GM23338 (cell line): ENCODE measurements around the gene C14orf132. TPM values are rescaled to one million over a fixed set of nuclear protein-coding genes. Genes with fewer than 3 reads are reported as not detected.

ENCODE experiments used
- ATAC-seq: fragments of 200-7000 bp; cut with Tn5 transposase; 3 replicates; pipeline ENCODE4 v1.9.1; 2020
- DNase-seq: peaks from one replicate; pipeline ENCODE4 v3.0.0-alpha.2; 2015; ENCODE audit warnings: low spot score
- H2AFZ ChIP-seq: fragments of 200-600 bp; sonication (generic); 2 replicates; pipeline ENCODE4 v1.8.0; 2016; ENCODE audit warnings: antibody characterized with exemption, mild to moderate bottlenecking, moderate library complexity
- H3F3A ChIP-seq: fragments of 200-600 bp; sonication (generic); replicated peaks from 2 replicates; pipeline ENCODE4 v1.8.0; 2017; ENCODE audit warnings: antibody characterized with exemption, mixed run types, low read depth
- H3K27ac ChIP-seq: fragments of 200-600 bp; sonication (generic); 2 replicates; pipeline ENCODE4 v1.6.1; 2016; ENCODE audit warnings: low read depth
- H3K27me3 ChIP-seq: fragments of 200-600 bp; sonication (generic); 2 replicates; pipeline ENCODE4 v1.8.0; 2016; ENCODE audit warnings: mild to moderate bottlenecking, mixed run types, moderate library complexity; ENCODE audit not compliant: insufficient read depth
- H3K36me3 ChIP-seq: fragments of 200-600 bp; sonication (generic); 2 replicates; pipeline ENCODE4 v1.8.0; 2016; ENCODE audit warnings: mild to moderate bottlenecking; ENCODE audit not compliant: insufficient read depth
- H3K4me1 ChIP-seq: fragments of 200-600 bp; sonication (generic); 2 replicates; pipeline ENCODE4 v1.8.0; 2016; ENCODE audit warnings: mild to moderate bottlenecking, moderate library complexity; ENCODE audit not compliant: insufficient read depth
- H3K4me2 ChIP-seq: fragments of 200-600 bp; sonication (generic); 2 replicates; pipeline ENCODE4 v1.7.1; 2017; ENCODE audit warnings: mixed run types
- H3K4me3 ChIP-seq: fragments of 200-600 bp; sonication (generic); 2 replicates; pipeline ENCODE4 v1.6.1; 2016; ENCODE audit warnings: mixed run types
- H3K79me2 ChIP-seq: fragments of 200-600 bp; sonication (generic); replicated peaks from 2 replicates; pipeline ENCODE4 v1.8.0; 2017; ENCODE audit warnings: mild to moderate bottlenecking; ENCODE audit not compliant: insufficient read depth
- H3K9me2 ChIP-seq: fragments of 200-600 bp; sonication (generic); 2 replicates; pipeline ENCODE4 v1.8.0; 2017; ENCODE audit not compliant: insufficient read depth
- H4K20me1 ChIP-seq: fragments of 200-600 bp; sonication (generic); replicated peaks from 2 replicates; pipeline ENCODE4 v1.8.0; 2017; ENCODE audit warnings: mild to moderate bottlenecking; ENCODE audit not compliant: insufficient read depth
- H3K27ac Mint-ChIP-seq: 2 replicates; pipeline ENCODE4 v1.8.0; 2020; ENCODE audit warnings: inconsistent platforms, mild to moderate bottlenecking, moderate library complexity, mixed read lengths
- H3K27me3 Mint-ChIP-seq: 3 replicates; pipeline ENCODE4 v1.8.0; 2022; ENCODE audit warnings: low read depth, mild to moderate bottlenecking, moderate library complexity, mixed read lengths, inconsistent platforms; ENCODE audit not compliant: insufficient read depth, poor library complexity
- H3K36me3 Mint-ChIP-seq: 3 replicates; pipeline ENCODE4 v1.8.0; 2021; ENCODE audit warnings: low read depth, mild to moderate bottlenecking, inconsistent platforms, moderate library complexity, mixed read lengths
- H3K4me1 Mint-ChIP-seq: 3 replicates; pipeline ENCODE4 v1.8.0; 2020; ENCODE audit warnings: mild to moderate bottlenecking, inconsistent platforms, mixed read lengths
- H3K4me3 Mint-ChIP-seq: 3 replicates; pipeline ENCODE4 v1.8.0; 2021; ENCODE audit warnings: moderate library complexity, mild to moderate bottlenecking, inconsistent platforms, mixed read lengths
- H3K9me3 Mint-ChIP-seq: 3 replicates; pipeline ENCODE4 v1.8.0; 2020; ENCODE audit warnings: moderate library complexity, mild to moderate bottlenecking, inconsistent platforms, mixed read lengths
- CREB1 ChIP-seq: fragments of 250-450 bp; sonication (Bioruptor Pico); IDR thresholded peaks from 2 replicates; pipeline ENCODE4 v1.5.0; 2020; ENCODE audit warnings: low read depth, mild to moderate bottlenecking, moderate library complexity
- ETS1 ChIP-seq: IDR thresholded peaks from 2 replicates; pipeline ENCODE4 v1.6.1; 2016; ENCODE audit warnings: antibody characterized with exemption
- EZH2 ChIP-seq: fragments of 200-600 bp; sonication (generic); IDR thresholded peaks from one replicate; pipeline ENCODE4 v1.8.0; 2017; ENCODE audit warnings: antibody characterized with exemption, mild to moderate bottlenecking, low read depth; ENCODE audit not compliant: unreplicated experiment
- NANOG ChIP-seq: IDR thresholded peaks from 2 replicates; pipeline ENCODE4 v1.6.1; 2016; ENCODE audit warnings: antibody characterized with exemption, borderline replicate concordance
- POLR2AphosphoS5 ChIP-seq: IDR thresholded peaks from 2 replicates; pipeline ENCODE4 v1.6.1; 2016; ENCODE audit warnings: antibody characterized with exemption, low read depth
- REST ChIP-seq: IDR thresholded peaks from one replicate; pipeline ENCODE4 v1.6.1; 2018; ENCODE audit warnings: antibody characterized with exemption; ENCODE audit not compliant: unreplicated experiment
- STAT1 ChIP-seq: IDR thresholded peaks from one replicate; pipeline ENCODE4 v1.6.1; 2016; ENCODE audit warnings: antibody characterized with exemption; ENCODE audit not compliant: unreplicated experiment
- ZNF331 ChIP-seq: fragments of 250-450 bp; sonication (Bioruptor Pico); IDR thresholded peaks from 2 replicates; pipeline ENCODE4 v1.5.0; 2020; ENCODE audit warnings: low read depth, mild to moderate bottlenecking, moderate library complexity
- polyA plus RNA-seq: library from polyadenylated mRNA; unstranded; fragments of >200 nt; fragmentation: Nextera tagmentation; extraction: Ambion mirVana; gene quantifications from 2 replicates; pipeline ENCODE4 v1.2.1, GENCODE V29; 2016
- total RNA-seq: library from RNA; depleted of rRNA; stranded (reverse); fragments of >200 nt; shearing (Covaris generic); gene quantifications from 2 replicates; pipeline ENCODE4 v1.2.3, GENCODE V29; 2014
- TF ChIP-seq, protein P1 (sequence below): fragments of 250-450 bp; sonication (Bioruptor Pico); IDR thresholded peaks from 2 replicates; pipeline ENCODE4 v1.5.0; 2020; ENCODE audit warnings: mild to moderate bottlenecking, moderate library complexity

C14orf132 gene
- total and polyA plus RNA-seq, 2 experiments from 2014 or later: 13.8 to 16.2 TPM

DNA sequence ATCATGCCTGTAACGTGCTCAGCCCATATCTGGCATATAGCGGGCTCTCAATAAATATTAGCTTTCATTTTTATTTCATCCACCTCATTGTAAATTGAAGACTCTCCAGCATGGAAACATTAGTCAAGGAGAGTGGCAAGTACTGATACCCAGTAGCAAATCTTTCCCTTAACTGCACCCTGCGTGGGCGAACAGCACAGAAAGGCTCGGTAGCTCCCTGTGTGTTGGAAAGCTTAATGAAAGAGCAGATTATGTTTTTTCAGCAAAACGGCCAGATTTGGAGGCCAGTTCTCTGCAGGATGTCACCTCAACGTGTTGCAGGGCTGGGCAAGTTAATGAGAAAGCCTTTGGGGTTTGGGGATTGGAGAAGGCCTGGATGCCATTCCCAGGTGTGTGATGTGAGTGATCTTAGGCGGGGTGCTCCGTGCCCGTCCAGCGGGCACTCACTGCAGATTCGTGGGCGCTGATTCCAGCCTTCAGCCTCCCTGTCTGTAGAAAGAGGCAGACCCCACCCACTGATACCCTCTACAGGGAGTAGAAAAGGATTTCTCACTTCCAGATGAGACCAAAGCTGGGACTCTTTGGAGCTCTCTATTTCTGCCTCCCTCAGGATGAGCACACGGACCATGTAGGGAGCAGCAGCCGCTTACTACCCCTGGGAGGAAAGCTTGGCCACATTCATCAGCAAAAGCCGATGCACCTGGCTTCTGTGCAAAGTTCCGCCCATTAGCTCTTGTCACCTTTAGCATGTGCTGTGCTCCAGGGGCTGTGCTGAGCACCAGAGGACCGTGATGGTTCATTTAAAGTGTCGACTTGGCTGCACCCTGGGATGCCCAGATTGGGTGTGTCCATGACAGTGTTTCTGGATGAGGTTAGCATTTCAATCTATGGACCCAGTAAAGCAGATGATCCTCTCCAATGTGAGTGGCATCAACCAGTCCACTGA lies 29.1 kb downstream of the C14orf132 start:
- H3K4me1 ChIP-seq: peaks cover 4% of the 10 kb centered on the region
- H4K20me1 ChIP-seq: peaks cover 6% of the 10 kb centered on the region; the same call in 1 of the 2 replicates
- peaks cover 9% of the 10 kb centered on the region for H3K27me3 Mint-ChIP-seq
- no peaks in the 10 kb centered on the region for H3F3A ChIP-seq
- ATAC-seq: no peak
- peaks cover 10% of the 10 kb centered on the region; the same call in 2 of the 3 replicates for H3K4me1 Mint-ChIP-seq
- no peak overlapping the region for H2AFZ ChIP-seq
- no peak overlapping the region for H3K27ac Mint-ChIP-seq
- H3K4me3 ChIP-seq: no peak overlapping the region
- DNase-seq: no peak
- no peaks in the 10 kb centered on the region for H3K27me3 ChIP-seq
- no peak overlapping the region for H3K4me3 Mint-ChIP-seq
- H3K79me2 ChIP-seq: no peaks in the 10 kb centered on the region; the same call in 1 of the 2 replicates
- no peaks in the 10 kb centered on the region for H3K9me3 Mint-ChIP-seq
- H3K27ac ChIP-seq: no peak overlapping the region
- H3K36me3 ChIP-seq: no peaks in the 10 kb centered on the region
- no peak overlapping the region for H3K4me2 ChIP-seq
- H3K36me3 Mint-ChIP-seq: 0 out of 3 replicates have a peak, but pooled peaks cover 2% of the 10 kb centered on the region
- H3K9me2 ChIP-seq: no peaks in the 10 kb centered on the region
- TF ChIP-seq REST (no peak), ZNF331 (no peak), ETS1 (no peak), POLR2AphosphoS5 (no peak), EZH2 (no peak), STAT1 (no peak), NANOG (no peak), CREB1 (CRISPR knock-in tag) (no peak)
- TF ChIP-seq, protein P1, sequence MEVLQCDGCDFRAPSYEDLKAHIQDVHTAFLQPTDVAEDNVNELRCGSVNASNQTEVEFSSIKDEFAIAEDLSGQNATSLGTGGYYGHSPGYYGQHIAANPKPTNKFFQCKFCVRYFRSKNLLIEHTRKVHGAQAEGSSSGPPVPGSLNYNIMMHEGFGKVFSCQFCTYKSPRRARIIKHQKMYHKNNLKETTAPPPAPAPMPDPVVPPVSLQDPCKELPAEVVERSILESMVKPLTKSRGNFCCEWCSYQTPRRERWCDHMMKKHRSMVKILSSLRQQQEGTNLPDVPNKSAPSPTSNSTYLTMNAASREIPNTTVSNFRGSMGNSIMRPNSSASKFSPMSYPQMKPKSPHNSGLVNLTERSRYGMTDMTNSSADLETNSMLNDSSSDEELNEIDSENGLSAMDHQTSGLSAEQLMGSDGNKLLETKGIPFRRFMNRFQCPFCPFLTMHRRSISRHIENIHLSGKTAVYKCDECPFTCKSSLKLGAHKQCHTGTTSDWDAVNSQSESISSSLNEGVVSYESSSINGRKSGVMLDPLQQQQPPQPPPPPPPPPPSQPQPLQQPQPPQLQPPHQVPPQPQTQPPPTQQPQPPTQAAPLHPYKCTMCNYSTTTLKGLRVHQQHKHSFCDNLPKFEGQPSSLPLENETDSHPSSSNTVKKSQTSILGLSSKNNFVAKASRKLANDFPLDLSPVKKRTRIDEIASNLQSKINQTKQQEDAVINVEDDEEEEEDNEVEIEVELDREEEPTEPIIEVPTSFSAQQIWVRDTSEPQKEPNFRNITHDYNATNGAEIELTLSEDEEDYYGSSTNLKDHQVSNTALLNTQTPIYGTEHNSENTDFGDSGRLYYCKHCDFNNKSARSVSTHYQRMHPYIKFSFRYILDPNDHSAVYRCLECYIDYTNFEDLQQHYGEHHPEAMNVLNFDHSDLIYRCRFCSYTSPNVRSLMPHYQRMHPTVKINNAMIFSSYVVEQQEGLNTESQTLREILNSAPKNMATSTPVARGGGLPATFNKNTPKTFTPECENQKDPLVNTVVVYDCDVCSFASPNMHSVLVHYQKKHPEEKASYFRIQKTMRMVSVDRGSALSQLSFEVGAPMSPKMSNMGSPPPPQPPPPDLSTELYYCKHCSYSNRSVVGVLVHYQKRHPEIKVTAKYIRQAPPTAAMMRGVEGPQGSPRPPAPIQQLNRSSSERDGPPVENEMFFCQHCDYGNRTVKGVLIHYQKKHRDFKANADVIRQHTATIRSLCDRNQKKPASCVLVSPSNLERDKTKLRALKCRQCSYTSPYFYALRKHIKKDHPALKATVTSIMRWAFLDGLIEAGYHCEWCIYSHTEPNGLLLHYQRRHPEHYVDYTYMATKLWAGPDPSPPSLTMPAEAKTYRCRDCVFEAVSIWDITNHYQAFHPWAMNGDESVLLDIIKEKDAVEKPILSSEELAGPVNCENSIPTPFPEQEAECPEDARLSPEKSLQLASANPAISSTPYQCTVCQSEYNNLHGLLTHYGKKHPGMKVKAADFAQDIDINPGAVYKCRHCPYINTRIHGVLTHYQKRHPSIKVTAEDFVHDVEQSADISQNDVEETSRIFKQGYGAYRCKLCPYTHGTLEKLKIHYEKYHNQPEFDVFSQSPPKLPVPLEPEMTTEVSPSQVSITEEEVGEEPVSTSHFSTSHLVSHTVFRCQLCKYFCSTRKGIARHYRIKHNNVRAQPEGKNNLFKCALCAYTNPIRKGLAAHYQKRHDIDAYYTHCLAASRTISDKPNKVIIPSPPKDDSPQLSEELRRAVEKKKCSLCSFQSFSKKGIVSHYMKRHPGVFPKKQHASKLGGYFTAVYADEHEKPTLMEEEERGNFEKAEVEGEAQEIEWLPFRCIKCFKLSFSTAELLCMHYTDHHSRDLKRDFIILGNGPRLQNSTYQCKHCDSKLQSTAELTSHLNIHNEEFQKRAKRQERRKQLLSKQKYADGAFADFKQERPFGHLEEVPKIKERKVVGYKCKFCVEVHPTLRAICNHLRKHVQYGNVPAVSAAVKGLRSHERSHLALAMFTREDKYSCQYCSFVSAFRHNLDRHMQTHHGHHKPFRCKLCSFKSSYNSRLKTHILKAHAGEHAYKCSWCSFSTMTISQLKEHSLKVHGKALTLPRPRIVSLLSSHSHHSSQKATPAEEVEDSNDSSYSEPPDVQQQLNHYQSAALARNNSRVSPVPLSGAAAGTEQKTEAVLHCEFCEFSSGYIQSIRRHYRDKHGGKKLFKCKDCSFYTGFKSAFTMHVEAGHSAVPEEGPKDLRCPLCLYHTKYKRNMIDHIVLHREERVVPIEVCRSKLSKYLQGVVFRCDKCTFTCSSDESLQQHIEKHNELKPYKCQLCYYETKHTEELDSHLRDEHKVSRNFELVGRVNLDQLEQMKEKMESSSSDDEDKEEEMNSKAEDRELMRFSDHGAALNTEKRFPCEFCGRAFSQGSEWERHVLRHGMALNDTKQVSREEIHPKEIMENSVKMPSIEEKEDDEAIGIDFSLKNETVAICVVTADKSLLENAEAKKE (CRISPR knock-in tag): no peak
